ENCODE data around the gene IFTAP.

- TF ChIP-seq CTCF (IDR thresholded peaks at IDR 0.05): no peak
- no peak for TF ChIP-seq POLR2A (IDR thresholded peaks at IDR 0.05)
Measured at GRCh38 chr11:36695111-36695510, 100.8 kb downstream of the IFTAP start.
